ENCODE data around the gene COMMD7. TPM values are rescaled to one million over a fixed set of nuclear protein-coding genes. Genes with fewer than 3 reads are reported as not detected.

Gene COMMD7
- total RNA-seq, 4 donors from 2014 or later = 30.2 to 55.8 (median 42.6) TPM

- 0 to 9% methylated on average over 1 to 7 of the region's 8 CpGs for WGBS, 2 donors
These were observed 90.3 kb downstream of the COMMD7 start for GRCh38 chr20:32652739-32653526.

More at GRCh38 chr20:32652739-32653526, 90.3 kb downstream of the COMMD7 start:
- peaks cover 0 to 3% of the 10 kb centered on the region in 2 donors for H3K4me1 ChIP-seq
- H3K36me3 ChIP-seq = no peaks in the 10 kb centered on the region
- H3K4me3 ChIP-seq (replicated peaks in 1 of 3) = no peak overlapping the region
- DNase-seq = peak; percentile 75 to 81
- no peak overlapping the region for H3K27ac ChIP-seq
- H3K27me3 ChIP-seq = no peaks in the 10 kb centered on the region
- TF ChIP-seq POLR2A (IDR thresholded peaks at IDR 0.05) = no peak
- TF ChIP-seq, protein P1, sequence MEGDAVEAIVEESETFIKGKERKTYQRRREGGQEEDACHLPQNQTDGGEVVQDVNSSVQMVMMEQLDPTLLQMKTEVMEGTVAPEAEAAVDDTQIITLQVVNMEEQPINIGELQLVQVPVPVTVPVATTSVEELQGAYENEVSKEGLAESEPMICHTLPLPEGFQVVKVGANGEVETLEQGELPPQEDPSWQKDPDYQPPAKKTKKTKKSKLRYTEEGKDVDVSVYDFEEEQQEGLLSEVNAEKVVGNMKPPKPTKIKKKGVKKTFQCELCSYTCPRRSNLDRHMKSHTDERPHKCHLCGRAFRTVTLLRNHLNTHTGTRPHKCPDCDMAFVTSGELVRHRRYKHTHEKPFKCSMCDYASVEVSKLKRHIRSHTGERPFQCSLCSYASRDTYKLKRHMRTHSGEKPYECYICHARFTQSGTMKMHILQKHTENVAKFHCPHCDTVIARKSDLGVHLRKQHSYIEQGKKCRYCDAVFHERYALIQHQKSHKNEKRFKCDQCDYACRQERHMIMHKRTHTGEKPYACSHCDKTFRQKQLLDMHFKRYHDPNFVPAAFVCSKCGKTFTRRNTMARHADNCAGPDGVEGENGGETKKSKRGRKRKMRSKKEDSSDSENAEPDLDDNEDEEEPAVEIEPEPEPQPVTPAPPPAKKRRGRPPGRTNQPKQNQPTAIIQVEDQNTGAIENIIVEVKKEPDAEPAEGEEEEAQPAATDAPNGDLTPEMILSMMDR (IDR thresholded peaks at IDR 0.05) = peak; percentile 85 to 97 (median 93)
- no peaks in the 10 kb centered on the region for H3K9me3 ChIP-seq
- intact Hi-C loops (cut with DNase I) = loop anchor here (2.0 kb wide), 1 partner anchor 132 kb away; no protein-coding TSS in a partner anchor

Other genes with a start within 250 kb of the COMMD7 start
- 10 to 100 TPM; 18.5 to 29.9 (median 24.8) TPM for gene NOL4L, start 158.1 kb downstream of the COMMD7 start, total RNA-seq
- under 1 TPM in 2 of 4 donors, not detected in 2; 0.13 to 0.67 TPM for gene C20orf203, start 69.5 kb downstream of the COMMD7 start, total RNA-seq
- 1 to 10 TPM; 2.2 to 2.7 (median 2.3) TPM for gene DNMT3B, start 18.9 kb upstream of the COMMD7 start, total RNA-seq
- gene MAPRE1, start 76.5 kb upstream of the COMMD7 start, total RNA-seq = 100 to 1,000 TPM in 3 of 4 donors, 10 to 100 TPM in 1; 98.9 to 143 (median 110) TPM
- 1 to 10 TPM in 1 of 4 donors, under 1 TPM in 1, not detected in 2; 0.27 to 2.3 TPM for gene EFCAB8, start 115.5 kb upstream of the COMMD7 start, total RNA-seq